Activated naive CD4-positive, alpha-beta T cell treated with anti-CD3 and anti-CD28 coated beads, Interleukin-2, amount 50 U/mL, for 72 hours (primary cell): ENCODE measurements around the gene CASK. TPM values are rescaled to one million over a fixed set of nuclear protein-coding genes. Genes with fewer than 3 reads are reported as not detected.
A peak's percentile ranks its signal among the peaks of the same experiment; 100 is the strongest.

Experiments
- ATAC-seq, 2 donors: fragments of 150-1000 bp; cut with Tn5 transposase; 2 replicates each; pipeline ENCODE4 v1.10.0; 2021; ENCODE audit warnings: mild to moderate bottlenecking in 2 of 2, moderate library complexity in 2 of 2
- DNase-seq, 2 donors: peaks; one replicate each; pipeline ENCODE4 v3.0.0; 2021 to 2022; ENCODE audit warnings: low spot score in 2 of 2
- H3K27ac Mint-ChIP-seq, 2 donors: one replicate each; pipeline ENCODE4 v1.8.0; 2022; ENCODE audit warnings: mild to moderate bottlenecking in 2 of 2, mixed read lengths in 2 of 2
- H3K36me3 Mint-ChIP-seq, 2 donors: one replicate each; pipeline ENCODE4 v1.8.0; 2022; ENCODE audit warnings: mixed read lengths in 2 of 2
- H3K9me3 Mint-ChIP-seq, 2 donors: one replicate each; pipeline ENCODE4 v1.8.0; 2022; ENCODE audit warnings: mixed read lengths in 2 of 2
- total RNA-seq, 2 donors: library from RNA; stranded (reverse); gene quantifications; one replicate each; pipeline ENCODE4 v1.2.3, GENCODE V29; 2022

CASK gene
- total RNA-seq, 2 donors from 2014 or later: 18.1 to 18.4 TPM

GRCh38 chrX:41875142-41875541 is 48.2 kb downstream of the CASK start:
- no peak for ATAC-seq
- H3K9me3 Mint-ChIP-seq: no peaks in the 10 kb centered on the region
- H3K36me3 Mint-ChIP-seq: peaks cover 0 to 6% of the 10 kb centered on the region in 2 donors
- no peak overlapping the region for H3K27ac Mint-ChIP-seq
- DNase-seq: no peak

GRCh38 chrX:41870719-41871151 is 52.6 kb downstream of the CASK start:
- DNase-seq (no peak), ATAC-seq (no peak)
- Mint-ChIP-seq H3K9me3 (peaks cover 0 to 4% of the 10 kb centered on the region in 2 donors), H3K36me3 (peaks cover 0 to 6% of the 10 kb centered on the region in 2 donors), H3K27ac (no peak overlapping the region)

GRCh38 chrX:41868392-41868977 is 54.9 kb downstream of the CASK start:
- no peak for ATAC-seq
- Mint-ChIP-seq H3K27ac (no peak overlapping the region), H3K9me3 (peaks cover 0 to 4% of the 10 kb centered on the region in 2 donors), H3K36me3 (peaks cover 0 to 6% of the 10 kb centered on the region in 2 donors)
- DNase-seq: no peak

GRCh38 chrX:41863343-41864203 is 59.8 kb downstream of the CASK start:
- Mint-ChIP-seq H3K9me3 (peaks cover 0 to 4% of the 10 kb centered on the region in 2 donors), H3K27ac (no peak overlapping the region), H3K36me3 (no peaks in the 10 kb centered on the region)
- DNase-seq (no peak), ATAC-seq (no peak)

GRCh38 chrX:41862562-41863184 is 60.7 kb downstream of the CASK start:
- H3K36me3 Mint-ChIP-seq: peaks cover 0 to under 1% of the 10 kb centered on the region in 2 donors
- H3K9me3 Mint-ChIP-seq: peaks cover 0 to 4% of the 10 kb centered on the region in 2 donors
- peak overlapping the region in 1 of 2 donors; percentile 84 for H3K27ac Mint-ChIP-seq
- no peak for DNase-seq
- ATAC-seq: no peak

- Mint-ChIP-seq H3K36me3 (peaks cover 0 to 8% of the 10 kb centered on the region in 2 donors), H3K27ac (no peak overlapping the region), H3K9me3 (no peaks in the 10 kb centered on the region)
- DNase-seq (no peak), ATAC-seq (no peak)
Observed at GRCh38 chrX:41858161-41858775, 65.1 kb downstream of the CASK start.

GRCh38 chrX:41857670-41858069 is 65.7 kb downstream of the CASK start:
- H3K9me3 Mint-ChIP-seq: no peaks in the 10 kb centered on the region

GRCh38 chrX:41846714-41847113 is 76.6 kb downstream of the CASK start:
- no peak overlapping the region for H3K27ac Mint-ChIP-seq
- ATAC-seq (no peak), DNase-seq (no peak)
- H3K9me3 Mint-ChIP-seq: peaks cover 21 to 40% of the 10 kb centered on the region in 2 donors
- peaks cover 38 to 49% of the 10 kb centered on the region in 2 donors for H3K36me3 Mint-ChIP-seq

More at GRCh38 chrX:41857670-41858069, 65.7 kb downstream of the CASK start:
- H3K36me3 Mint-ChIP-seq: peaks cover 0 to 8% of the 10 kb centered on the region in 2 donors
- DNase-seq (no peak), ATAC-seq (no peak)
- H3K27ac Mint-ChIP-seq: no peak overlapping the region

- Mint-ChIP-seq H3K9me3 (no peaks in the 10 kb centered on the region), H3K27ac (no peak overlapping the region), H3K36me3 (peaks cover 0 to 5% of the 10 kb centered on the region in 2 donors)
- ATAC-seq (no peak), DNase-seq (no peak)
Observed at GRCh38 chrX:41837270-41837944, 85.9 kb downstream of the CASK start.

GRCh38 chrX:41828826-41829225 is 94.5 kb downstream of the CASK start:
- H3K9me3 Mint-ChIP-seq: no peaks in the 10 kb centered on the region
- DNase-seq (no peak), ATAC-seq (no peak)
- no peak overlapping the region for H3K27ac Mint-ChIP-seq
- H3K36me3 Mint-ChIP-seq: peaks cover under 1 to 5% of the 10 kb centered on the region in 2 donors

- DNase-seq: no peak
- ATAC-seq: no peak
- H3K27ac Mint-ChIP-seq: no peak overlapping the region
- peaks cover 10 to 14% of the 10 kb centered on the region in 2 donors for H3K36me3 Mint-ChIP-seq
- peaks cover 7 to 9% of the 10 kb centered on the region in 2 donors for H3K9me3 Mint-ChIP-seq
Observed at GRCh38 chrX:41827886-41828285, 95.5 kb downstream of the CASK start.

- H3K9me3 Mint-ChIP-seq: peaks cover 10 to 12% of the 10 kb centered on the region in 2 donors
- no peak overlapping the region for H3K27ac Mint-ChIP-seq
- no peak for ATAC-seq
- DNase-seq: no peak
- H3K36me3 Mint-ChIP-seq: peaks cover 15 to 17% of the 10 kb centered on the region in 2 donors
Observed at GRCh38 chrX:41825796-41826195, 97.6 kb downstream of the CASK start.

GRCh38 chrX:41824551-41824950 is 98.8 kb downstream of the CASK start:
- H3K27ac Mint-ChIP-seq: no peak overlapping the region
- H3K36me3 Mint-ChIP-seq: peaks cover 15 to 17% of the 10 kb centered on the region in 2 donors
- H3K9me3 Mint-ChIP-seq: peaks cover 10 to 12% of the 10 kb centered on the region in 2 donors
- DNase-seq: no peak
- no peak for ATAC-seq

GRCh38 chrX:41823402-41823801 is 100.0 kb downstream of the CASK start:
- H3K27ac Mint-ChIP-seq: no peak overlapping the region
- ATAC-seq (no peak), DNase-seq (no peak)

GRCh38 chrX:41822892-41823291 is 100.5 kb downstream of the CASK start:
- Mint-ChIP-seq H3K27ac (no peak overlapping the region), H3K36me3 (peaks cover 15 to 17% of the 10 kb centered on the region in 2 donors), H3K9me3 (peaks cover 10 to 12% of the 10 kb centered on the region in 2 donors)
- DNase-seq: no peak
- no peak for ATAC-seq

More at GRCh38 chrX:41823402-41823801, 100.0 kb downstream of the CASK start:
- Mint-ChIP-seq H3K36me3 (peaks cover 15 to 17% of the 10 kb centered on the region in 2 donors), H3K9me3 (peaks cover 10 to 12% of the 10 kb centered on the region in 2 donors)

GRCh38 chrX:41808047-41808446 is 115.3 kb downstream of the CASK start:
- no peak for DNase-seq
- ATAC-seq: no peak
- Mint-ChIP-seq H3K9me3 (peaks cover 0 to 6% of the 10 kb centered on the region in 2 donors), H3K27ac (no peak overlapping the region), H3K36me3 (peaks cover 7 to 9% of the 10 kb centered on the region in 2 donors)
